HepG2 (cell line): Measurements from ENCODE around the gene EPHA2. TPM values are rescaled to one million over a fixed set of nuclear protein-coding genes. Genes with fewer than 3 reads are reported as not detected.

Source experiments
- KAT7 ChIP-seq: IDR thresholded peaks from 2 replicates; pipeline ENCODE4 v1.6.1; 2018; ENCODE audit warnings: borderline replicate concordance, missing compliant biosample characterization
- KLF16 ChIP-seq, 2 experiments: sonication (generic) in 1 of 2; formaldehyde crosslinking in 1 of 2; IDR thresholded peaks; 2 replicates each; pipeline versions ENCODE4 v1.6.1 to v1.8.0; 2016 to 2023; ENCODE audit warnings: missing genetic modification reagents in 2 of 2, missing compliant biosample characterization in 1 of 2
- LRRFIP1 ChIP-seq: sonication (generic); formaldehyde crosslinking; conservative IDR thresholded peaks from 2 replicates; pipeline ENCODE4 v1.4.0; 2020; ENCODE audit warnings: missing genetic modification reagents
- PHB2 ChIP-seq: fragments of 450-650 bp; IDR thresholded peaks from 2 replicates; pipeline ENCODE4 v1.6.1; 2018; ENCODE audit not compliant: partially characterized antibody
- RBFOX2 ChIP-seq: fragments of 200-400 bp; formaldehyde crosslinking; IDR thresholded peaks from 2 replicates; pipeline ENCODE4 v1.6.1; 2017; ENCODE audit warnings: low read depth, mild to moderate bottlenecking, low read length
- SNAPC4 ChIP-seq: sonication (generic); formaldehyde crosslinking; IDR thresholded peaks from 2 replicates; pipeline ENCODE4 v1.4.0; 2020; ENCODE audit warnings: mild to moderate bottlenecking, missing genetic modification reagents
- ZBTB20 ChIP-seq: sonication (generic); formaldehyde crosslinking; IDR thresholded peaks from 2 replicates; pipeline ENCODE4 v1.8.1; 2023; ENCODE audit warnings: missing genetic modification reagents, low read depth, mild to moderate bottlenecking, borderline replicate concordance
- ZFY ChIP-seq: sonication (generic); formaldehyde crosslinking; IDR thresholded peaks from 2 replicates; pipeline ENCODE4 v1.4.0; 2020; ENCODE audit warnings: missing genetic modification reagents
- ZNF205 ChIP-seq: IDR thresholded peaks from 2 replicates; pipeline ENCODE4 v1.6.1; 2018; ENCODE audit warnings: missing biosample characterization, missing genetic modification reagents
- ZNF772 ChIP-seq: sonication (generic); formaldehyde crosslinking; IDR thresholded peaks from 2 replicates; pipeline ENCODE4 v1.5.0; 2020; ENCODE audit warnings: mild to moderate bottlenecking, missing genetic modification reagents
- polyA plus RNA-seq, 8 experiments: library from polyadenylated mRNA; depleted of rRNA in 3 of 8; stranded (reverse) in 7 of 8; unstranded in 1 of 8; fragments of >200 nt; fragmentation: Illumina TruSeq in 4 of 8; extraction: Trizol in 4 of 8; gene quantifications; 2 replicates each; pipeline versions ENCODE4 v1.2.1 to v1.2.3, GENCODE V29; 2011 to 2016; ENCODE audit warnings: low read depth in 4 of 8, missing spikeins in 1 of 8, mixed read lengths in 1 of 8; ENCODE audit not compliant: insufficient read depth in 1 of 8
- total RNA-seq, 5 experiments: library from RNA; depleted of rRNA; stranded (reverse); fragments of >200 nt; fragmentation: Illumina TruSeq; extraction: Trizol; gene quantifications; 2 replicates each; pipeline ENCODE4 v1.2.3, GENCODE V29; 2016; ENCODE audit warnings: low read depth in 1 of 5
- TF ChIP-seq, protein P1 (sequence below): sonication (generic); formaldehyde crosslinking; IDR thresholded peaks from 2 replicates; pipeline ENCODE4 v1.4.0; 2020; ENCODE audit warnings: missing genetic modification reagents, borderline replicate concordance
- TF ChIP-seq, protein P2 (sequence below), 2 experiments: sonication (generic) in 1 of 2; formaldehyde crosslinking in 1 of 2; IDR thresholded peaks; 2 replicates each; pipeline versions ENCODE4 v1.5.1 to v1.6.1; 2011 to 2020; ENCODE audit warnings: borderline replicate concordance in 1 of 2, low read depth in 1 of 2, low read length in 1 of 2, mild to moderate bottlenecking in 1 of 2, missing genetic modification reagents in 1 of 2, moderate library complexity in 1 of 2

EPHA2 gene
- total and polyA plus RNA-seq, 2 of the 13 experiments (the other 11 are each of a cell fraction or from before 2014, with no cell fraction given): 33.6 to 53.6 TPM

GRCh38 chr1:16178596-16179497 lies 23.0 kb upstream of the EPHA2 start (continued):
- TF ChIP-seq SNAPC4 (CRISPR knock-in tag) (0 out of 2 replicates have a peak, but pooled peaks have one; percentile 24), KAT7 (CRISPR knock-in tag) (no peak), RBFOX2 (no peak), LRRFIP1 (CRISPR knock-in tag) (no peak), ZNF772 (CRISPR knock-in tag) (0 out of 2 replicates have a peak, but pooled peaks have one; percentile 20), ZBTB20 (peak; percentile 84; the same call in 1 of the 2 replicates), KLF16 (CRISPR knock-in tag; IDR thresholded peaks at IDR 0.05) (0 out of 4 replicates have a peak, but pooled peaks of 1 of the 2 experiments have one; percentile 54), ZFY (CRISPR knock-in tag) (peak; percentile 30; the same call in 1 of the 2 replicates), PHB2 (no peak), ZNF205 (CRISPR knock-in tag) (no peak; the same call in 1 of the 2 replicates)
- TF ChIP-seq, protein P1, sequence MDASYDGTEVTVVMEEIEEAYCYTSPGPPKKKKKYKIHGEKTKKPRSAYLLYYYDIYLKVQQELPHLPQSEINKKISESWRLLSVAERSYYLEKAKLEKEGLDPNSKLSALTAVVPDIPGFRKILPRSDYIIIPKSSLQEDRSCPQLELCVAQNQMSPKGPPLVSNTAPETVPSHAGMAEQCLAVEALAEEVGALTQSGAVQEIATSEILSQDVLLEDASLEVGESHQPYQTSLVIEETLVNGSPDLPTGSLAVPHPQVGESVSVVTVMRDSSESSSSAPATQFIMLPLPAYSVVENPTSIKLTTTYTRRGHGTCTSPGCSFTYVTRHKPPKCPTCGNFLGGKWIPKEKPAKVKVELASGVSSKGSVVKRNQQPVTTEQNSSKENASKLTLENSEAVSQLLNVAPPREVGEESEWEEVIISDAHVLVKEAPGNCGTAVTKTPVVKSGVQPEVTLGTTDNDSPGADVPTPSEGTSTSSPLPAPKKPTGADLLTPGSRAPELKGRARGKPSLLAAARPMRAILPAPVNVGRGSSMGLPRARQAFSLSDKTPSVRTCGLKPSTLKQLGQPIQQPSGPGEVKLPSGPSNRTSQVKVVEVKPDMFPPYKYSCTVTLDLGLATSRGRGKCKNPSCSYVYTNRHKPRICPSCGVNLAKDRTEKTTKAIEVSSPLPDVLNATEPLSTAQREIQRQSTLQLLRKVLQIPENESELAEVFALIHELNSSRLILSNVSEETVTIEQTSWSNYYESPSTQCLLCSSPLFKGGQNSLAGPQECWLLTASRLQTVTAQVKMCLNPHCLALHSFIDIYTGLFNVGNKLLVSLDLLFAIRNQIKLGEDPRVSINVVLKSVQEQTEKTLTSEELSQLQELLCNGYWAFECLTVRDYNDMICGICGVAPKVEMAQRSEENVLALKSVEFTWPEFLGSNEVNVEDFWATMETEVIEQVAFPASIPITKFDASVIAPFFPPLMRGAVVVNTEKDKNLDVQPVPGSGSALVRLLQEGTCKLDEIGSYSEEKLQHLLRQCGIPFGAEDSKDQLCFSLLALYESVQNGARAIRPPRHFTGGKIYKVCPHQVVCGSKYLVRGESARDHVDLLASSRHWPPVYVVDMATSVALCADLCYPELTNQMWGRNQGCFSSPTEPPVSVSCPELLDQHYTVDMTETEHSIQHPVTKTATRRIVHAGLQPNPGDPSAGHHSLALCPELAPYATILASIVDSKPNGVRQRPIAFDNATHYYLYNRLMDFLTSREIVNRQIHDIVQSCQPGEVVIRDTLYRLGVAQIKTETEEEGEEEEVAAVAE (CRISPR knock-in tag): 0 out of 2 replicates have a peak, but pooled peaks have one; percentile 15
- TF ChIP-seq, protein P2, sequence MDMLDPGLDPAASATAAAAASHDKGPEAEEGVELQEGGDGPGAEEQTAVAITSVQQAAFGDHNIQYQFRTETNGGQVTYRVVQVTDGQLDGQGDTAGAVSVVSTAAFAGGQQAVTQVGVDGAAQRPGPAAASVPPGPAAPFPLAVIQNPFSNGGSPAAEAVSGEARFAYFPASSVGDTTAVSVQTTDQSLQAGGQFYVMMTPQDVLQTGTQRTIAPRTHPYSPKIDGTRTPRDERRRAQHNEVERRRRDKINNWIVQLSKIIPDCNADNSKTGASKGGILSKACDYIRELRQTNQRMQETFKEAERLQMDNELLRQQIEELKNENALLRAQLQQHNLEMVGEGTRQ (IDR thresholded peaks at IDR 0.05; ENCODE audit: low read depth, low read length): peak; percentile 28; the same call in 1 of the 2 replicates
- TF ChIP-seq, protein P2 (CRISPR knock-in tag; IDR thresholded peaks at IDR 0.05; ENCODE audit: borderline replicate concordance): peak; percentile 88; the same call in 1 of the 2 replicates
